ENCODE data around the gene ANXA1. TPM values are rescaled to one million over a fixed set of nuclear protein-coding genes. Genes with fewer than 3 reads are reported as not detected.

ANXA1 gene
- total and polyA plus RNA-seq, 4 donors = 378 to 788 (median 525) TPM

Other genes starting within 250 kb of the ANXA1 start
- 100 to 1,000 TPM; 107 to 118 TPM for gene ALDH1A1, start 198.8 kb upstream of the ANXA1 start, total RNA-seq
- gene ALDH1A1, start 198.8 kb upstream of the ANXA1 start, polyA plus RNA-seq = 100 to 1,000 TPM; 236 to 243 TPM

All from aorta (tissue), 4 donors.